ENCODE data around the gene FILIP1L.
"Not testable (repeated sequence)": the region's sequence is repeated elsewhere in the genome, so short reads cannot be mapped to it uniquely, and the experiment has no call there.

Gene FILIP1L

DNA sequence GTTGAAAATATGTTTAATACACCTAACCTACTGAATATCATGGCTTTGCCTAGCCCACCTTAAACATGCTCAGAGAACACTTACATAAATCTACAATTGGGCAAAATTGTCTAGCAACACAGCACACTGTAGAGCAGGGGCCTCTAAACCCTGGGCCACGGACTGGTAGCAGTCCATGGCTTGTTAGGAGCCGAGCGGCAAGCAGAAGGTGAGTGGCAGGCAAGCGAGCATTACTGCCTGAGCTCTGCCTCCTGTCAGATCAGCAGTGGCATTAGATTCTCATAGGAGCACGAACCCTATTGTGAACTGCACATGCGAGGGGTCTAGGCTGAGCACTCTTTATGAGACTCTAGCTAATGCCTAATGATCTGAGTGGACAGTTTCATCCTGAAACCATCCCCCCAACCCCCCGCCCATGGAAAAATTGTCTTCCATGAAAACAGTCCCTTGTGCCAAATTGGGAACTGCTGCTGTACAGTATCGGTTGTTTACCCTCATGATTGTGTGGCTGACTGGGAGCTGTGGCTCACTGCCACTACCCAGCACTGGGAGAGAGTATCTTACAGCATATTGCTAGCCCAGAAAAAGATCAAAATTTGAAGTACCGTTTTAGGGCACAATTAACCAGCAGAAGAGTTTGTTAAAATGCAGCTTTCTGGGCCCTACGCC lies 270.6 kb downstream of the FILIP1L start:
- H3K4me3 ChIP-seq (ENCODE audit: low read depth, low read length), result no peak overlapping the region
- TF ChIP-seq, protein P1, sequence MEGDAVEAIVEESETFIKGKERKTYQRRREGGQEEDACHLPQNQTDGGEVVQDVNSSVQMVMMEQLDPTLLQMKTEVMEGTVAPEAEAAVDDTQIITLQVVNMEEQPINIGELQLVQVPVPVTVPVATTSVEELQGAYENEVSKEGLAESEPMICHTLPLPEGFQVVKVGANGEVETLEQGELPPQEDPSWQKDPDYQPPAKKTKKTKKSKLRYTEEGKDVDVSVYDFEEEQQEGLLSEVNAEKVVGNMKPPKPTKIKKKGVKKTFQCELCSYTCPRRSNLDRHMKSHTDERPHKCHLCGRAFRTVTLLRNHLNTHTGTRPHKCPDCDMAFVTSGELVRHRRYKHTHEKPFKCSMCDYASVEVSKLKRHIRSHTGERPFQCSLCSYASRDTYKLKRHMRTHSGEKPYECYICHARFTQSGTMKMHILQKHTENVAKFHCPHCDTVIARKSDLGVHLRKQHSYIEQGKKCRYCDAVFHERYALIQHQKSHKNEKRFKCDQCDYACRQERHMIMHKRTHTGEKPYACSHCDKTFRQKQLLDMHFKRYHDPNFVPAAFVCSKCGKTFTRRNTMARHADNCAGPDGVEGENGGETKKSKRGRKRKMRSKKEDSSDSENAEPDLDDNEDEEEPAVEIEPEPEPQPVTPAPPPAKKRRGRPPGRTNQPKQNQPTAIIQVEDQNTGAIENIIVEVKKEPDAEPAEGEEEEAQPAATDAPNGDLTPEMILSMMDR (IDR thresholded peaks at IDR 0.05; ENCODE audit: borderline replicate concordance, insufficient read depth, low read depth, low read length), result no peak

DNA sequence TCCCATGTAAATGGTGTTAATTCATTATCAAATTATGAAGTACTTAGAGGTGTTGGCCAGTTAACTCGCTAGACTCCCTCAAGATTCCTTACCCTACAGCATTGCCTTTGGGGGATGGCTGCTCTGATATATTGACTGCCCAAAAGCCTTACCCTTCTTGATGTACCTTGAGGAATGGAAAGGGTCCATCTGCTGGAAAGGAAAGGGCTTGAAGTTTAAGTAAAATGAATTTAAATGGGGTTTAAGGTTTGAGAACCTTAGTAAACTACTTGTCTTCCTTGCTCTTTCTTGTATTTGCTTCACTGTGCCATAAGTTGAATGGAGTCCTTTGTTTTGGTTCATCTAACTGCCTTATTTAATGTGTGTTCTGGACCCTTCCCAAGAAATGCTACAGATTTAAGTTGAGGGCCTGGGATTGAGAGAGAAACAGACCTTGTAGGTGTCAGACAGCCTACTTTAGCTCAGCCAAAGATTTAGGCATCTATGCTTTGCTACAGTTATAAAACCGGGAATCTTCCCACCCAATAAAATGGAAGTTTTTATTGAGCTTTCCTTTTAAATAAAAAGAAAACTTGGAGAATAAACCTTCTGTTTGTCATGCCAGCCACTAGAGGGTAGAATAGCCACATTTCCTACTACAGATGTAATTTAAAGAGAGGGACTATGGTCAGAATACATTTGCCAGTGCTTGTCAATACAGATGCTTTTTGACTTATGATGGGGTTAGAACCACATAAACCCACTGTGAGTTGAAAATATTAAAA lies 271.3 kb downstream of the FILIP1L start:
- TF ChIP-seq, protein P1 (IDR thresholded peaks at IDR 0.05; ENCODE audit: borderline replicate concordance, insufficient read depth, low read depth, low read length), result peak; percentile 43; the same call in 1 of the 2 replicates
- no peak overlapping the region for H3K4me3 ChIP-seq (ENCODE audit: low read depth, low read length)

DNA sequence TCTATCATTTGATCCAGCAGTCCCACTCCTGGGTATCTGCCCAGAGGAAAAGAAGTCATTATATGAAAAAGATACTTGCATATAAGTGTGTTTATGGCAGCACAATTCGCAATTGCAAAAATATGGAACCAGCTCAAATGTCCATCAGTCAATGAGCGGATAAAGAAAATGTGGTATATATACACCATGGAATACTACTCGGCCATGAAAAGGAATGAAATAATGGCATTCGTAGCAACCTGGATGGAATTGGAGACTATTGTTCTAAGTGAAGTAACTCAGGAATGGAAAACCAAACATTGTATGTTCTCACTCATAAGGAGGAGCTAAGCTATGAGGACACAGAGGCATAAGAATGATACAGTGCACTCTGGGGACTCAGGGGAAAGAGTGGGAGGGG lies 272.4 kb downstream of the FILIP1L start:
- not testable (repeated sequence) for H3K4me3 ChIP-seq (ENCODE audit: low read depth, low read length)

DNA sequence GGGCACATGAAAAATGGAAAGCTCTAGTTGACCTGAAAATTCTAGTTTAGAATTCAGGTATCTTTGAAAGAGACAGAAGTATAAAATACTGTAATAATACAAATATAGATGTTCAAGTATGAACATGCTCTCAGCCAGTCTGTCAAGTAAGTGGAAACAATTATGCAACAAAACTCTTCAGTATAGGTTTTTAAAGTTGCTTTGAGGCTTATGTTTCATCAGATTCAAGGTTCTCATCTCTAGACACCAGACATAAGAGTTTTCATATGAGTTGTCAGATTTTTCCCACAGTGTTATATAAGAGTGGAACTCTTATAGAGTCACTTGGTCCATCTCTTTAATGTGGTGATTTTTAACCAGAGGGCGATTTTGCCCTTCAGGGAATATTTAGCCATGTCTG lies 274.7 kb downstream of the FILIP1L start:
- H3K4me3 ChIP-seq (ENCODE audit: low read depth, low read length), result no peak overlapping the region
- TF ChIP-seq, protein P1 (IDR thresholded peaks at IDR 0.05; ENCODE audit: borderline replicate concordance, insufficient read depth, low read depth, low read length), result no peak

DNA sequence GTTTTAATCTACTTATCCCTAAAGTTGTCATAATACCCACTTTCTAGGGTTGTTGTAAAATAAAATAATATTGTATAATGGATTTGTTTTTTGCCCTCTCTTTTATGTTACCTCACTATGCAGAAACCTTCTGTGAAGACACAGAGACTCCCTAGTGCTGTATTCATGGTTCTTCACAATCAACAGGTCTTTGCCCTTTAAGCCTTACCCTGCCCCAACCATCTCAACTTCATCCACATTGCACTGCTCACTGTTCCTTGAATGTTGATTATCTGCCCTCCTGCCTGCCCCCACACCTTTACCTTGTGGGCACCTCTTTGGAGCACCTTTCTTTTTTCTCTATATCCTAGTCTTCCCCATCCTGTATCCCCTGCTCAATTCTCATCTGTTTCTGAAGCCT lies 275.5 kb downstream of the FILIP1L start:
- H3K4me3 ChIP-seq (ENCODE audit: low read depth, low read length), result no peak overlapping the region
- TF ChIP-seq, protein P1 (IDR thresholded peaks at IDR 0.05; ENCODE audit: borderline replicate concordance, insufficient read depth, low read depth, low read length), result no peak

DNA sequence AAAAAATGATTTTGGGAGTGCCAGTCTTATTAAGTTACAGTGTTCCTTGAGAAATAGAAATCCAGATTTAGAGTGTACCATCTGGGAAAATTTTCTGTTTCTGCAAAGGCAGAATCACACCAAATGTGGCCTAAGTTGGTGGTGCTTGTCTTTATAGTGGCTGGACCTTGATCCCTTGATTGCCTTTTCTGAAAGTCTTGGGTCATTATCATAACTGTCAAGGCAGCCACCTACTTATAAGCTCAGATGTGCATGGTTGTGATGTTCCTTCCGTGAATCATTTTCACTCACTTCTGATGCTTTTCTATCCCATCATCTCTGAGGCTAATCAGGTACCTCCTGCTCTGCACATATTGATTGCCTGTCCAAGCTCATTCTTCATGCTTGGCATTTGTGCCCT lies 276.6 kb downstream of the FILIP1L start:
- TF ChIP-seq, protein P1 (IDR thresholded peaks at IDR 0.05; ENCODE audit: borderline replicate concordance, insufficient read depth, low read depth, low read length), result no peak
- H3K4me3 ChIP-seq (ENCODE audit: low read depth, low read length), result no peak overlapping the region

DNA sequence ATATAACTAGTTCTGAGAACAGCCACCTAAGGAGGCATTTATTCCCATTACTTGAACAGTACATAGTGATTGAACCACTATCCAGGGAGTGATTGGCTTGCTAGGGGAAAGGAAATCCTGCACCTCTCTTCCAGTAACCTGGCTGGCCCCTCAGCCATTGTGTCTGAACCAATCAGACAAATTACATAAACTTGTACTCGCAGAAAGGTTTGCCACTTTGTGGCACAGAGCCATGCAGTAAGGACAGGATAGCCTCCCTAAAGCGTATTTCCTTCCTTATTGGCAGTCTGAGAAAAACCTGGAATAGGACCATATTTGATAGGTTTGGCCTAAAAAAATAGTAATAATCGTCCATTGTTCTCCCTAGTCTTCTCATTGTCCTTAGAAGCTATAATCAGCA lies 277.6 kb downstream of the FILIP1L start:
- TF ChIP-seq, protein P1 (IDR thresholded peaks at IDR 0.05; ENCODE audit: borderline replicate concordance, insufficient read depth, low read depth, low read length), result no peak

More for the DNA sequence above, 277.6 kb downstream of the FILIP1L start:
- no peak overlapping the region for H3K4me3 ChIP-seq (ENCODE audit: low read depth, low read length)

All from GM12875 (cell line).